AG08396 (cell line): ENCODE results near the gene AICDA.

Experiments
- DNase-seq: peaks from one replicate; pipeline ENCODE4 v3.0.0; 2012; ENCODE audit warnings: low spot score, mixed read lengths

The AICDA gene

DNA sequence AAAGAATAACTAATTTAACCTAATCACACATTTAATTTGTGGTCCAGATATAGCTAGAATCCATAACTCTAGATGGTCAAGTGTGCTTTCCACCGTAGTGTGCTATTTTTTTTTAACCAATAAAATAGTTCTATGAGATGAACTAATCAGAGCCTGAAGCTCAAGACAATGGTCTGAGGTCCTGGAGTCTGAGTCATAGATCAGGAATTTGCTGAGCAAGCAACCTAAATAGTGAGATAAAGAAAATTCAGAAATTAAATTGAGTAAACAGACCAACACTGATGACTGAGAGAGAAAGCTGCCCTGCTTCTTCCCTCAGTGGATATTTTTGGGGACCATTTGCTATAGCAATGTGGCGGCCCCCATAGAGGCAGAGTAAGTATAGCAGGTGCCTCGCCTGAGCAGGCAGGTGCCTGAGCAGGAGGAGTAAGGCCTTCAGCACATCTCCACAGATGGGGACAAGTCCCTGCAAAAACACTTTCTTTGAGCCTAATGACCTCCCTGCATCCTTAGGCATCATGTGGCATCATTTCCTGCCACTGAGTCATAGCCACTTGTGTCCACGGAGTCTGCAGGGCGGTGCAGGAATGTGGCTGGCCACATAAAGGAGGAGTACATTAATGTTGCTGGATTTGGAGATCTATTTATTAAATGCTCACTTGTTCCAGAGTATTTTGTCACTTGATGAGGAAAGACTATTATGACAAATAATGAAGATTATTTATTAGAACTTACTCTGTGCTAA lies 58.0 kb downstream of the AICDA start:
- DNase-seq: no peak

DNA sequence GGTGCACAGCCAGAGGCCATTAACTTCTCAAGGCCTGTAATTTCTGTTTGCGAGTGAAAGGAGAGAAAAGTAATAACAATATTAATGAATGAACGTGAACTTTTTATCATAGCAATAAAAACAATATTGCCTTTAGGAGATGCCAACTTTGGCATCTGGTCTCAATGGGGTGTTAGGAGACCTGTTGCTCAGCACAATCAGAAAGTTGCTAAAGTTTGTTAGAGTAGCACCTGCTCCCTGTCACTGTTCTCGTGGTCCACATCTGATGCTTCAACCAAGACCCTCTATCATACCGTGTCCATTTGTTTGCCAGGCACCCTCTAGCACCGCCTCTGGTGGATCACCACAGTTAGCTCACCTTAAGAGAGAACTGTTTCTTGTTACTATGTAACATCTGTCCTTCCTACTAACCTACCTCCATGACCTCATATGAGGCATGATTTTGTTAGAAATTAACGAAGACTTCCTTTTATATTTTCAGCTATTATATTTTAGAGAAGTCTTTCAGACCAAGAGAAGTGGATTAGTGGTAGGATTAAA lies 59.5 kb downstream of the AICDA start:
- no peak for DNase-seq
